Hematopoietic multipotent progenitor cell treated with erythropoietin and hydrocortisone succinate and interleukin-3 and kit ligand, for 6 days (in vitro differentiated cells): ENCODE results near the gene FANK1.
"Not testable (repeated sequence)": the region's sequence is repeated elsewhere in the genome, so short reads cannot be mapped to it uniquely, and the experiment has no call there.

Source experiments
- DNase-seq: peaks from one replicate; pipeline ENCODE4 v3.0.0-alpha.2; 2015

FANK1 gene

DNA sequence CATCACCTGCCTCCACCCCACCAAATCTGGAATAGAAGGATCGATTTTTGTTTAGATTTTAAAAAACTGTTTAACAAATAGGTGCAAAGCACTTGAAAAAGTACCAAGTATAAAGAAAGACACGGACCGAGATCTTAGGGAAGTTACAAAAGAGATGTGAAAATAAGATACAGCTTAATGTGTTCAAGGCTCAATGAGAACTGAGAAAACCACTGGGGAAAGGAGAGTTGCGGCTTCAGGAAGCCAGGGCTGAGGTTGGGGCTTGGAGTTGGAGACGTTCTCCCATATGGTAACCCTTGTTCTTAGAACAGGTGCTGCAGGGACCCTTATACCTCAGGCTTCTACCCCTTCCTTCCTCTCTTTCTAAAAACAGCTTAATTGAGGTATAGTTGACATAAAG is 140.2 kb downstream of the FANK1 start:
- DNase-seq = peak; percentile 14

DNA sequence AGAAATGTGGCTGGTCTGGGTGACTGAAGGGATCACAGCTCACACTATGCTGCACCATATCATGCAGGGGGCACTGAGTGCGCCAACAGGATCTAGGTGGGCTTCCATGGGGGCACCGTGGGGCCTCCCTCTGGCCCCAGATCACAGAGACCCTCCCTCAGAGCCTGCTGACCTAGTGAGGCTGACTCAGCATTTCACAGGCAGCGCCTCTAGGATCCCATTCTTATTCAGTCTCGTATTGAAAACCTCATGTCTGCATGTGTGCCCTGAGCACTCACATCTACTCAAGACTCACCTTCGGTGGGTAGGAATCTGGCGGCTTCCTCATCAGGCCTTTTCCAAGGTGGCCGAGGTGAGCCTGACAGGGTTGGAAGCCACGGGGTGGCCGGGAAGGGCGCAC is 141.6 kb downstream of the FANK1 start:
- no peak for DNase-seq

DNA sequence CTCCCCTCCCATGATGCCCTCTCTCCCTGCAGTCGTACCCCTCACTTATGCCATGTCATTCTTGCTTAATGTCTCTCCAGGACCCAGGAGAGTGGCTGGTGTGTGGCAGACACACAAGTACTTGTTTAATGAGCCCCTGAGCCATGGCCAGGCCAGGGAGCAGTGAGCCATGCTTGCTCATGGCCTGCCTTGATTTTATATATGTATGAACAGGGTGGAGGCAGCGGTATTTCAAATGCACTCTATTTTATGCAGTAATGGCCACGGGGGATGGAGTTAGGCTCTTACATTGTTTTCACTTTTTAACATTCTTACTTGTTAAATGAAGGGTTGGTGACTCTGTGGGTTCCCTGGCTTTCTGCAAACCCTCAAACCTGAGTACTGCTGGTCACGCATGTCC is 144.8 kb downstream of the FANK1 start:
- no peak for DNase-seq

DNA sequence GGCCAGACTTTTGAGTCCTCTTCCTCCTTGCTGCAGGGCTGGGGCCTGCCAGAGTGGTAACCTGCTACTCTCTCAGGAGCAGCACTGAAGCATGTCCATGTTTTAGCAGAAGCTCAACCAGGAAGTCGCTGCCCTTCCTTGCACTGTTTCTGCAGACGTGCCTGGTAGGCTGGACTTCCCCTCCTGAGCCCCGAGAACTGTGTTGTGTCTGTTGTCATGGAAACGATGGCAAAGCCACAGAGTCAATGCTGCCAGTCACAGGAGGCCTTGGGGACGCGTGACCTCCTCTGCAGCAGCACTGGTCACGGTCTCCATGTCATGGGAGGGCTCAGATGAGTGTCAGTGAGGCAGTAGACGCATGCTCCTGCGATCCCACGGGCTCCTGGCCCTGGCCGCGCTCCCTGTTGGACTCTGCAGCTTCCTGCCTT is 145.5 kb downstream of the FANK1 start:
- peak; percentile 90 for DNase-seq

DNA sequence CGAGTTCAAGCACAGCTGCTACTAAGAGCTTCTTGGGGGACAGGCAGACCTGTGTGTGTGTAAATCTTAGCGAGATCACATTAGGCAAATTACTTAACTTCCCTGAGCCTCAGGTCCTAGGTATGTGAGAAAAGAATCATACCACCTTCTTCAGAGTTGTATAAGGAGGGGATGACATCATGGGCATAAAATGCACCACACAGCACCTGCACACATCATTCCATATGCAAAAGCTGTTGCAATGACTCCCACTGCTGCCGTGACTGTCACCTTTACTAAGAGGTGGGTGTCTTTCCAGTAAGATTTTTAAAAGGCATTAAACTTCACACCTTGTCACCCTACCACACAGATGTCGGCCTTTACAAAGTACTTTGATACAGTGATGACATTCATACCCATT is 146.0 kb downstream of the FANK1 start:
- DNase-seq = no peak

DNA sequence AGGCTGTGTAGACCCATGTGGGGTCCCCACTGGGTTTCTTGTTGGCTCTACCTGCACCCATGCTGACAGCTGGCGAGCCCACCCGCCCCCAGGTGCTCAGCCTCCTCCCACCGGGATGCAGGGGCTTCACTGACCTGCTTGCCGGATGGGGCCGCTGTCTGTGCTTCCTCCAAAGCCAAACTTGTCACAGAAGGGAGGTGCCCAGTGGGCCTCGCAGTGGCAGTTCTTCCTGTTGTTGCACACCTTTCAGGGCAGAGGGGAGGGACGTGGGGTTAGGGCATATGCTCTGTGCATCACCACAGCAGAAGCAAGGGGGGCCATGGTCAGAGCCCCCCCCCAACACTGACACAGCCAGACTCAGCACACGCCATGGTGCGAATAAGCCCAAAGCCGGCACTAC is 146.5 kb downstream of the FANK1 start:
- no peak for DNase-seq

DNA sequence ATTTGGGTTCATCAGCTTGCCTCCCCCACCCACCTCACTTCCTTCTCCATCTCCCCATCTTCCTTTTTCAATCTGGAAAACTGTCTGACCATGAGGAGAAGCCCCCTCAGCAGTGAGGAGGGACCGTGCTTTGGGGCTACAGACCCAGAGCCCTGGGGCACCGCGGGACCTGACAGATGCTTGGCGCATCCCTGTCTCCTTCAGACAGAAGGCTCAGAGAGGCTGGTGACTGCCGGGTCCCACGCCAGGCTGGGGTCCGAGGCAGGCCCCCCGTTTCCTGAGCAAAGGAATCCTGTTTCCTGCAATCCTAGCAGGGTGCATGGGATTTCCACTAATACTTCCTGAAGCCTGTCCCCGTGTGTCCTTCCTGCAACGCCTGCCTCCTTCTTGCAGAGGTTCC is 147.0 kb downstream of the FANK1 start:
- DNase-seq = no peak

DNA sequence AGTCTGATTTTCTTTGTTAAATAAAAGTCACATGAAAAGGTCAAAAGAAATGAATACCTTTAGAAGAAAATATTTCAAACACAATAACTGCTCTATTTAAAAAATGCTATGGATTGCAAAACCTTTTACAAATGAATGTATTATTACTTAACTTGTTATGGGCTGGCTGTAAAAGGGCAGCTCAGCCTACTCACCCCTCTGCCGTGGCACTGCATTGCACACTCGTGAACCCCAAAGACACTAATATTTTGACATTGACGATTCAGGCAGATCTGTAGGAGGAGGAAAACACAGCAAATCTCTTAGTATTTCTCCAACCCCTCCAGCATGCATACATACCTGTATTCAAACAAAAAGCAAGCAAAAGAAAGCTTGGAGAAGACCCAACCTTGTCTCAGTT is 149.5 kb downstream of the FANK1 start:
- DNase-seq = no peak

DNA sequence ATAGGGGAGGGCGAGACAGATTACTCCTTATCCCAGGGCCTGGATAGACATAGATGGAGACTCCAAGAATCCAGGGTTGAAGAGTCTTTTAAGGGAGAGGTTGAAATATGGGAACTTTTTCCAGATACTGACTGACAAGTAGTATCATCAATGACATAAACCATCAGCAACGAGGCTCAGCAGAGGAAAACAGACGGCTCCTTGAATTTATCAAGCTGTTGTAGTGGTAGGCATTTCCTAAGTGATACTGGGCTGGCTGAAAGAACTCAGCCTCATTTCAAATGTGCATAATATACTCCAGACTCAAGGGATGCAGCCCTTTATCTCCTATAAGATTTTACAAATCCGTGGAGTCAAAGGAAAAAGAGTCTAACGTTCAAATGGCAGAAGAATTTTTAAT is 150.5 kb downstream of the FANK1 start:
- DNase-seq = no peak

DNA sequence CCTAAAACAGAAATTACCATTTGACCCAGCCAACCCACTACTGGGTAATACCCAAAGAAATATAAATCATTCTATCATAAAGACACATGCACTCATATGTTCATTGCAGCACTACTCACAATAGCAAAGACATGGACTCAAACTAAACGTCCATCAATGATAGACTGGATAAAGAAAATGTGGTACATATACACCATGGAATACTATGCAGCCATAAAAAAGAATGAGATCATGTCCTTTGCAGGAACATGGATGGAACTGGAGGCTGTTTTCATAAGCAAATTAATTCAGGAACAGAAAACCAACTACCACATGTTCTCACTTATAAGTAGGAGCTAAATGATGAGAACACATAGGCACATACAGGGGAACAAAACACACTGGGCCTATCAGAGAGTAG is 151.4 kb downstream of the FANK1 start:
- DNase-seq = not testable (repeated sequence)

DNA sequence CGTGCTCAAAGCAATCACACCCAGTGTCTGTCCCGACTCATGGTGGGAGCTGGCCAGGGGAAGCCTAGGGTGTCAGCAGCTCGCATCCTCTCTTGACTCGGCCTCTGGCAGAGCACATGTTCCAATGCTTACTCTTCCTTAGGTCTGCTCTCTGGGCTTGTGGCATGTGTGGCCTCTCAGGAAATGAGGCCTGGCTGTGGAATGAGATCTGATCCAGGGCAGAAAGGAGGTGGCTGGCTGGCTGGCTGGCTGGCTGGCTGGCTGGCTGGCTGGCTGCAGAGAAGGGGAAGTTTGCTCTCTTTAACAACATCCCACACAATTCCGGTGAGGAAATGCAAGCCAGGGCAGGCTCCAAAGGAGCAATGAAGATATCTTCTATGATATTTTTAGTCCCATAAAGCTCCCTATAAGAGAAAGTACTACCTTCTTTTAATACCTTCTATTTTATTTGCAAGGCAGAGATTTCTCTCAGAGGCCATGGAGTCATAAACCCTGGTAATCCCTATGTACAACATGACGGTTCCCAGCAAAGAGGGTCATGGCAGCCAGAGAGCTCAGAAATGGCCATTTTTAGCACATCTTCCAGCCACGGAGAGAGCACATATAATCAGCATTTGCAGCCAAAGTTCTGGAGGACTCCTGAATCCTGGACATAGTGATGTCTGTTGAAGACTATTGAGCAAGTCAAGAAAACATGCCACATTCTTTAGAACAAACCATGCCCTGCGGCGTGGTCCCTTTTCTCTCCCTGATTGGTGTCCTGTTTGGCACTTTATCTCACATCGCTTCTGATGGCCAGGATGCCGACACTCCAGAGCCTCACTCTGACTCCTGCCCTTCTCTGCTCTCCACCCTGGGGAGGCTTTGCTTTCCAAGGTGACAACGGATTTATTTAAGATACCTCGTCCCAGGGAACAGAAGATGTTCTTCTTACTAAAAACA is 153.7 kb downstream of the FANK1 start:
- DNase-seq = no peak

DNA sequence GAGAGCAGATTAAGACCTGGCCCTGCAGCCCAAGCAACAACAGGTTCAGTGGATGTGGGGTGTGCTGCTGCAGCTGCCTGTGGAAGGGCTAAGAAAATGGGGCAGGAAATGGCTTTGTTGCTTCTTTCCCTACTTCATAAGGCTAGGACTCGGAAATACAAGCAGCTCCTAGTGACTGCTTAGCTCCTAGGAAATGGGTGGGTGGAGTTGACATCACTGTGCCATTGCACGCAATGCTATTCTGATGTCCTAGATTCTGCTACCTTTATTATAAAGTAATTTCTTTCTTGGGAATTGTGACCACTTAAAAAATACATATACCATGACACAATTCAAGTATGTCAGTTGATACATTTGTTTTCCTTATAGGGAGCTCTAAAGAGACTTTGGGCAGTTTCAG is 155.8 kb downstream of the FANK1 start:
- no peak for DNase-seq

DNA sequence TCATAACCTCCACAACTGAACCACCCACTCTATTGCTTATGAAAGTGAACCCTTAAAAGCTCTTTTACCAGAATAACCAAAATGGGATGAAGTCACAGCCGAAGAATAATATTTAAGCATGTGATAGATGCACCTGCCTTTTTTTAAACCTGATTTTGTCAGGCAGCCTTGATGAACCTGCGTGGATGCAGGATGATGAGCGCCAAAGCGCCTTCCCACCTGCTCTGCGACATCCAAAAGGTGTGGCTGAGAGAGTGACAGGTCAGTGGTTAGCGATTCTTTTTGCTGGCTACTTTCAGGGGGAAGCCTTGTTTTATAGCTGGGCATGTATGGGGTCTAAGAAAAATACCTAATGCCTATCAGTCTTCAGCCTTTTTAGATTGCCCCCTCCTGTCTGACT is 157.8 kb downstream of the FANK1 start:
- no peak for DNase-seq

DNA sequence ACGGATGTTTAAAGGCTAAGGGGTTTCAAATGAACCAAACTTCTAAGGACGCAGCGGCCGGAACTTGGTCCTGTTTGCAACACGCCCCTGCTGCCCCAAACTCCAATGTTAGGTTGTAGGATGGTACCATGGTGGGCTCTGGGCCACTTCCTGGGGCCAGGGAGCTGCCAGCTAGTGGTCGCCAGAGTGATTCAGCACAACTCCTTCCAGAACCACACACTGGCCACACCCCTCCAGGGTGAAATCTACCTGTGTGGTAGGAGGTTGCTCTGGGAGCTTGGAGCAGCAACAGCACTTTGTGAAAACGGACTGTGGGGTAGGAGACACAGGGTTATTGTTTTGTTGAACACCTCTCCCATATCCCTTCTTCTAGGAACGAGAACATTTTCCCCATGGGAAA is 161.1 kb downstream of the FANK1 start:
- DNase-seq = no peak

DNA sequence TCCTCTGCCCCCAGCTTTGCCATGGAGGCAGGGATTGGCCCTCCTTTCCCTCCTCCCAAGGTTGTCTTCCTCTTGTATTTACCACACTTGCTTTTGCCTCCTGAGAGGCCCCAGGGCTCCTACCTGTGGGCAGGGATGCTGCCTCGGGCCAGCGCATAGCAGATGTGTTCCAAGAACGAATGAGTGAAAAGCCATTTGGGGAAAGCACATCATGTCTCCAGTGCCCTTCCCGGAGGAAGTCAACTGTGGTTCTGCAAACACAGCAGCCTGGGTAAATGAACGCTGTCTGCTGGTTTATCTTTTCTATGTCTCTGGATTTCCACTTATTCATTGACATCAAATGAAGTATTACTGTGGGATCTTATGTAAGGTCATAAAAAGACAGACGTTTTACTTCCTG is 161.7 kb downstream of the FANK1 start:
- no peak for DNase-seq

DNA sequence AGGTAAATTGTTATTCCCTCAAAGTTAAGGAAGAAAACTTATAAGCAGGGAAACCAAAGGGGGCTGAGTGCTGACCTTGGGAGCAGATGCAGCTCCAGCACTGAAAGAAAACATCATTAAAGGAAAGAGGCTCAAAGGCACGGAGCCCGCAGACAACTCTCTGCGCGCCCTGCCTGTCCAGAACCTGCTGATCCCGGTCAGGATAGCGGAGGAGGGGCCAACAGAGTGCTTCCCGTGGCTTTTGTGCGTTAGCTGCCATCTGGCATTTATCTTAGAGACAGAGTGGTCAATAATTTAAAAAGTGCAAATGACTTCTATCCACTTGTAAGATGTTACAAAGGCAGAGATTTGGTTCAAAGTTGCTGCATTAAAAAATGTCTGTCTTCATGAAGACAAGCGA is 162.1 kb downstream of the FANK1 start:
- no peak for DNase-seq
